Measurements from ENCODE around the gene PLCB1. TPM values are rescaled to one million over a fixed set of nuclear protein-coding genes. Genes with fewer than 3 reads are reported as not detected.
"Not testable (repeated sequence)": the region's sequence is repeated elsewhere in the genome, so short reads cannot be mapped to it uniquely, and the experiment has no call there.

The PLCB1 gene
- total RNA-seq, 1 experiment from 2014 or later = 0.06 TPM

DNA sequence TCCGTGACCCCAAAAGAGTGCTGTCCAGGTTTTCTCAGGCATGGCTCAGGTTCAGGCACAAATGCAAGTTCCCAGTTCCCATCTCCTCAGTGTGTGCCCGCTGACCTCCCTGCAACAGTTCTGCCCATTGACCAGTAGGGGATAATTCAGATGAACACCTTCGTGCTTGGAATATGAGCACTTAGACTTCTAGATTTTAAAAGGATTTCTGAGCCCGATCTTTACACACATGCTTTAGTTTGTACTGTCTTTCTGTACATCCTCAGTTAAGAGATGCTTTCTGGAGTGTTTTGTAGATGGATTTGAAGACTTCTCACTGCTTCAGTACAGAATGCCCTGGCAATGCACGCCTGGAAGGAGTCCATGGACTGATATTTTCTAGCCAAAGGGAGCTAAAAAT is 697.2 kb downstream of the PLCB1 start:
- no peak for DNase-seq (ENCODE audit: low read depth)

GRCh38 chr20:8834294-8834693 is 702.2 kb downstream of the PLCB1 start:
- not testable (repeated sequence) for DNase-seq (ENCODE audit: low read depth)

DNA sequence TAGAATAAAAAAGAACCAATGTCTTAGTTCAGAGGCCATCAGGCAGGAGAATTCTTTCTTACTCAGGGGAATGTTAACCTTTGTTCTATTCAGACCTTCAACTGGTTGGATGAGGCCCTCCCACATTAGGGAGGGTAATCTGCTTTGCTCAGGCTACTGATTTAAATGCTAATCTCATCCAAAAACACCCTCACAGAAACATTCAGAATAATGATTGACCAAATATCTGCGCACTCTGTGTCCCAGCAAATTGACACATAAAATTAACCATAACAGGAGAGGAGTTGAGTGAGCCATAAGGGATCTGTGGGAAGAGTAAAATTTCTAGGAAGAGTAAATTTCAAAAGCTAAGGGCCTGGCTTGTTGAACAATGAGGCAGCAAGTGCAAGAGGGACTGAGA is 702.8 kb downstream of the PLCB1 start:
- DNase-seq (ENCODE audit: low read depth) = no peak

- peak; percentile 83 for DNase-seq (ENCODE audit: low read depth)
These were observed 705.3 kb downstream of the PLCB1 start for GRCh38 chr20:8837396-8837795.

DNA sequence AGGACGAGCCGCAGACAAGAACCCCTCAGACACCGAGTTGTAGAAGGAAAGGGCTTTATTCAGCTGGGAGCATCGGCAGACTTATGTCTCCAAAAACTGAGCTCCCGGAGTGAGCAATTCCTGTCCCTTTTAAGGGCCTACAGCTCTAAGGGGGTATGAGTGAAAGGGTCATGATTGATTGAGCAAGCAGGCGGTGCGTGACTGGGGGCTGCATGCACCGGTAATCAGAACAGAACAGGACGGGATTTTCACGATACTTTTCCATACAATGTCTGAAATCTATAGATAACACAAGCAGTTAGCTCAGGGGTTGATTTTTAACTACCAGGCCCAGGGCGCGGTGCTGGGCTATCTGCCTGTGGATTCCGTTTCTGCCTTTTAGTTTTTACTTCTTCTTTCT is 710.5 kb downstream of the PLCB1 start:
- no peak for DNase-seq (ENCODE audit: low read depth)

- no peak for DNase-seq (ENCODE audit: low read depth)
These were observed 712.1 kb downstream of the PLCB1 start for GRCh38 chr20:8844179-8844578.

DNA sequence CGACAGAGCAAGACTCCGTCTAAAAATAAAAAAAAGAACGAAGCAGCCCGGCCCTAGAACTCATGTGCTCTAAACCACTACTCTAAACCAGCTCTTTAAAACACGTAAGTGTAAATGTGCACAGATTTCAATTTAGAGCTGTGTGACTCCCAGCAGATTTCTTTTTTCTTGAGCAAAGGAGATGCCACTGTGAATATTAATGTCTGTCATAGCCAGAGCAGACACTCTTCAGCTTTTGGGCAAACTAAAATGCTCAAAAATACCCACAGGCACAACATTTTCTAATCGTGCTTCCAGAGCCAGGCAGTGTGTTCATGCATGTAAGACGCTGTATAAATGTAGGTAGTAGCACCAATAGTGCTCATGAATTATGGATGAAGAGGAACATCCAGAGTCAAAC is 717.9 kb downstream of the PLCB1 start:
- no peak for DNase-seq (ENCODE audit: low read depth)

GRCh38 chr20:8851446-8851845 is 719.4 kb downstream of the PLCB1 start:
- peak; percentile 87 for DNase-seq (ENCODE audit: low read depth)

GRCh38 chr20:8851919-8852318 is 719.9 kb downstream of the PLCB1 start:
- DNase-seq (ENCODE audit: low read depth) = not testable (repeated sequence)

GRCh38 chr20:8853211-8853610 is 721.1 kb downstream of the PLCB1 start:
- not testable (repeated sequence) for DNase-seq (ENCODE audit: low read depth)

- peak; percentile 88 for DNase-seq (ENCODE audit: low read depth)
These were observed 721.8 kb downstream of the PLCB1 start for GRCh38 chr20:8853805-8854338.

GRCh38 chr20:8854571-8854970 is 722.5 kb downstream of the PLCB1 start:
- DNase-seq (ENCODE audit: low read depth) = peak; percentile 48

GRCh38 chr20:8855315-8855714 is 723.2 kb downstream of the PLCB1 start:
- DNase-seq (ENCODE audit: low read depth) = peak; percentile 60

DNA sequence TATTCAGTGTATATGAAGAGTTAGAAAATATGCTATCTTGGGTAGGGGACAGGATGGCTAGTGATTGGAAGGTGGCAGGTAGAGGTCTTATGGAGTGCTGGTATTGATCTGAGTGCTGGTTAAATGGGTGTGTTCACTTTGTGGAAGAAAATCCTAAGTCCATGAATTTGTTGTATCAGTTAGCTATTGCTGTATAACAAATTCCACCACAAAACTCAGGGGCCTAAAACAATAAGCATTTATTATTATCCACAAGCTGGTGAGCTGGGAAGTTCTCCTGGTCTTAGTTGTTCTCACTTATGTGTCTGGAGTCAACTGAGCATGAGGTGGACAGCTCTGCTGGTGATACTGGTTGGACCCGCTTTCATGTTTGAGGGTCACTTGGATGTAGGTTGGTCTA is 724.6 kb downstream of the PLCB1 start:
- DNase-seq (ENCODE audit: low read depth) = no peak

- no peak for DNase-seq (ENCODE audit: low read depth)
These were observed 726.2 kb downstream of the PLCB1 start for GRCh38 chr20:8858181-8858787.

DNA sequence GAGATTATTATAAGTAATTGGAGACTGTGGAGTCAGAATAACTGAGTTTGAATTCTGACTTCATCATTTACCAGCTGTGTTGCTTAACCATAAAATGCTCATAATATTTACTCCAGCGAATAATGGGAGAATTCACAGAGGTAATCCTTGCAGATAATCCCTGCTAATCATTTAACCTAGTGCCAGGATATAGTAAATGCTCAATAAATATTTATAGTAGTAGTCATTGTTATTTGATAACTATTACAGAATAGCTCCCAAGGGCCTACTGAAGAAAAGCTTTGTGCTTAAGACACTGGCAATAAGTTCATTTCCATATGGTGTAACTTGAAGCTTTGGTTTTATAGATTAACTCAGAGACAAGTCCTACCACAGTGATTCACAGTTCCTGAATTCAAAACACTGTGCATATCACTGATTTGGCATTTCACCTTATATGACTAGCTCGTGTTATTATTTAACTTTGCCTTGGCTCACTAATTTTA is 728.0 kb downstream of the PLCB1 start:
- DNase-seq (ENCODE audit: low read depth) = peak; percentile 88

- no peak for DNase-seq (ENCODE audit: low read depth)
These were observed 730.0 kb downstream of the PLCB1 start for GRCh38 chr20:8862092-8862491.

- no peak for DNase-seq (ENCODE audit: low read depth)
These were observed 733.6 kb downstream of the PLCB1 start for GRCh38 chr20:8865636-8866035.

DNA sequence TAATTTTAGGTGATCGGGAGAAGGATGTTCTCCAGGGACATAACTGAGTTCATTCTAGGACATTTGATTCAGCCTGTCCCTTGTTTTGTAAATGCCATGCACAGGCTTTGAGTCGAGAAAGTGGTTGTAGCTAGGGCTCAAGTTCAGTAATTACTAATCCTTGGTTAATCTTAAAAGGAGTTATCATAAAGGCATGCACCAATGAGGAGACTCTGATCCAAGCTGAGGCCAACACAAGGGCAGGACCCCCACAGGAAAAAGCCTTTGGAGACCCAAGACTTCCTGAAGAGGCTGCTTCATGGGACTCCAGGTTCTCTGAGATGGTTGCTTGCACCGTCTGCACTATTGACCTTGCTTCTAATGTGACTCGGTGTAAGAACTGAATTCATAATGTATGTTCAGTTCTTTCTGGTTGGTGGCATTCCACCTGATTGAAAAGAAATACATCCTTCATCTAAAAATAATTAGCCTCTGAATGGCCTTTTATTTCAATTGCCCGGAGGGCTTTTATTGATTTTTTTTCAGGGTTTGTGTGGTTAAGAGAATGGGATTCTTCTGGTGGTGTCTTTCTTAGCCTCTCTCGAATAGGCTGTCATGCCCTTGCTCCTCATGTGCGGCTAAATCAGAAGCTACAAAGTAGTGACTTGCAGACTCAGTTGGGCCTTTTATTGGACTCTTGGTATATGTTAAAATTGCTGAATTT is 735.1 kb downstream of the PLCB1 start:
- DNase-seq (ENCODE audit: low read depth) = no peak

DNA sequence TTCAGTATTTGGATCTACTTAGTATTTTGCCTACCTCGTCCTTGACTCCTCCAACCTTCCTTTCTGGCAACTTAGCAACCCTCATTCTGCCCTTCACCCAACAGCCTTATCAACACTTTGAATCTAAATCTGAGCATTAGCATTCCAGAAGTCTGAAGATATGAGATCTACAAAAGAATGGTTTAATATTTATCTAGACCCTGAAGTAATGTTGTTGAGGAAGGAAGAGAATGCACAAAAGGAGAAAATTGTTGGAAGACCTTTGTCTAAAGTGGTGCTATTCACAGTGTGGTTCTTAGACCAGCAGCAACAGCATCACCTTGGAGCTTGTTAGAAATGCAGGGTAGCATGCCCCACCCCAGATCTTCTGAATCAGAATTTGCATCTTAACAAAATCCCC is 738.6 kb downstream of the PLCB1 start:
- no peak for DNase-seq (ENCODE audit: low read depth)

DNA sequence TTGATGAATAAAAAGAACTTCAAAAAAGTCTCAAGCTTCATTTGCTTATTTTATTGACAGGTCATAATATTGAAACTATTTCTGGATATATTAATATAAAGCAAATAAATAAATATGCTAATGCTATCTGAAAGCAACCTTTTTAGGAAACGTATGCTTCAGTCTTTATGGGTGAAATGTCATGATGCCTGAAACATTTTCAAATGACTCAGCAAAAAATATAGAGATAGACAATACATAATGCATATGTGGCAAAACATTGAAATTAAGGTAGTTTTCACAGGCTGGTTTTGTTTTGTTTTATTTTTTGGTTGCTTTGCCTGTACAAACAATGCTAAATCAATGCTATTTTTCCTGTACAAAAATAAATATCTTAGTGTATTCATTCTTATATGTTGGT is 742.4 kb downstream of the PLCB1 start:
- DNase-seq (ENCODE audit: low read depth) = no peak

- DNase-seq (ENCODE audit: low read depth) = peak; percentile 41
These were observed 743.5 kb downstream of the PLCB1 start for GRCh38 chr20:8875586-8875985.

GRCh38 chr20:8876366-8876765 is 744.3 kb downstream of the PLCB1 start:
- peak; percentile 62 for DNase-seq (ENCODE audit: low read depth)
